Measurements from ENCODE around the gene ALX3. TPM values are rescaled to one million over a fixed set of nuclear protein-coding genes. Genes with fewer than 3 reads are reported as not detected.

Gene ALX3
- total RNA-seq, 2 donors from 2014 or later = not detected

GRCh38 chr1:110011527-110012041 is 58.9 kb downstream of the ALX3 start:
- WGBS, 2 experiments (ENCODE audit: insufficient coverage in 1 of 2, insufficient read length in 1 of 2) = 79% methylated on average over 2 of the region's 2 CpGs; no CpG with 5 or more reads in 1 of the 2 experiments
- DNase-seq = peak; percentile 75
- H3K9me3 Mint-ChIP-seq = no peaks in the 10 kb centered on the region
- no peak overlapping the region for H3K27ac Mint-ChIP-seq
- Histone ChIP-seq H3K9me3 (ENCODE audit: control insufficient read depth, low read length) (no peaks in the 10 kb centered on the region), H3K4me3 (ENCODE audit: low read length) (no peak overlapping the region), H3K36me3 (ENCODE audit: control insufficient read depth, insufficient read depth, low read length) (peaks cover 72% of the 10 kb centered on the region), H3K4me1 (ENCODE audit: control insufficient read depth, insufficient read depth, low read length) (peaks cover 11% of the 10 kb centered on the region), H3K9ac (ENCODE audit: extremely low read depth, low read length, poor library complexity, severe bottlenecking) (no peak overlapping the region), H3K27ac (ENCODE audit: low read depth, low read length) (no peak overlapping the region), H3K27me3 (ENCODE audit: control insufficient read depth, insufficient read depth, low read length, poor library complexity, severe bottlenecking) (no peaks in the 10 kb centered on the region)
- peak; percentile 83 for TF ChIP-seq CTCF (conservative IDR thresholded peaks at IDR 0.05)
- H3K4me1 Mint-ChIP-seq = peaks cover 30% of the 10 kb centered on the region
- peaks cover 46% of the 10 kb centered on the region for H3K36me3 Mint-ChIP-seq (ENCODE audit: low read depth)
- no peaks in the 10 kb centered on the region for H3K27me3 Mint-ChIP-seq (ENCODE audit: insufficient read depth)
- H3K4me3 Mint-ChIP-seq = no peak overlapping the region

Other genes with a start within 250 kb of the ALX3 start
- gene CSF1, start 159.8 kb downstream of the ALX3 start, total RNA-seq = 1 to 10 TPM; 1.0 to 2.1 TPM
- gene AHCYL1, start 85.9 kb downstream of the ALX3 start, total RNA-seq = 10 to 100 TPM; 78.9 to 96.0 TPM
- gene STRIP1, start 36.0 kb downstream of the ALX3 start, total RNA-seq = 10 to 100 TPM; 64.9 to 66.1 TPM
- gene UBL4B, start 41.8 kb upstream of the ALX3 start, total RNA-seq = not detected
- under 1 TPM in 1 of 2 donors, not detected in 1; 0.07 TPM for gene SLC6A17, start 79.8 kb upstream of the ALX3 start, total RNA-seq
- 10 to 100 TPM in 1 of 2 donors, 1 to 10 TPM in 1; 7.6 to 10.2 TPM for gene KCNC4, start 139.6 kb upstream of the ALX3 start, total RNA-seq

Measured in endodermal cell (in vitro differentiated cells).